ENCODE data around the gene PRICKLE3. TPM values are rescaled to one million over a fixed set of nuclear protein-coding genes. Genes with fewer than 3 reads are reported as not detected.

PRICKLE3 gene
- total RNA-seq, 1 donor from 2014 or later, result 18.9 TPM

DNA sequence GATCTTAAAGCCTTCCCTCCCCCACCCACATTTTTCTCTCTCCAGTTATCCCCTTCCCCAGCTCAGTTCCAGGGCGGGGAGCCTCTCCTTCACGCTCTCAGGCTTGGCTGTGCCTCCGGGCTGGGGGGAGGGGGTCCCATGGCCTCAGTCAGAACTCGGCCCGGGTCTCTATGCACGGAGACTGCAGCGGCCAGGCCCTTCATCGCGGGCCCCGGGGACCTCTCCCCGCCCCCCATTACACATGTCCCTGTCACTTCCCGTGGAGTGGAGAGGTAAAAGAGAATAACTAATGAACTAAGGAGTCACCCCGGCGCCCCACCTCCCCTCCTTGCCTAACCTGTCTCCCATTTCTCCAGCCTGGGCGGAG, 838 bp upstream of the PRICKLE3 start:
- intact Hi-C loops (cut with micrococcal nuclease), result no loop called here

DNA sequence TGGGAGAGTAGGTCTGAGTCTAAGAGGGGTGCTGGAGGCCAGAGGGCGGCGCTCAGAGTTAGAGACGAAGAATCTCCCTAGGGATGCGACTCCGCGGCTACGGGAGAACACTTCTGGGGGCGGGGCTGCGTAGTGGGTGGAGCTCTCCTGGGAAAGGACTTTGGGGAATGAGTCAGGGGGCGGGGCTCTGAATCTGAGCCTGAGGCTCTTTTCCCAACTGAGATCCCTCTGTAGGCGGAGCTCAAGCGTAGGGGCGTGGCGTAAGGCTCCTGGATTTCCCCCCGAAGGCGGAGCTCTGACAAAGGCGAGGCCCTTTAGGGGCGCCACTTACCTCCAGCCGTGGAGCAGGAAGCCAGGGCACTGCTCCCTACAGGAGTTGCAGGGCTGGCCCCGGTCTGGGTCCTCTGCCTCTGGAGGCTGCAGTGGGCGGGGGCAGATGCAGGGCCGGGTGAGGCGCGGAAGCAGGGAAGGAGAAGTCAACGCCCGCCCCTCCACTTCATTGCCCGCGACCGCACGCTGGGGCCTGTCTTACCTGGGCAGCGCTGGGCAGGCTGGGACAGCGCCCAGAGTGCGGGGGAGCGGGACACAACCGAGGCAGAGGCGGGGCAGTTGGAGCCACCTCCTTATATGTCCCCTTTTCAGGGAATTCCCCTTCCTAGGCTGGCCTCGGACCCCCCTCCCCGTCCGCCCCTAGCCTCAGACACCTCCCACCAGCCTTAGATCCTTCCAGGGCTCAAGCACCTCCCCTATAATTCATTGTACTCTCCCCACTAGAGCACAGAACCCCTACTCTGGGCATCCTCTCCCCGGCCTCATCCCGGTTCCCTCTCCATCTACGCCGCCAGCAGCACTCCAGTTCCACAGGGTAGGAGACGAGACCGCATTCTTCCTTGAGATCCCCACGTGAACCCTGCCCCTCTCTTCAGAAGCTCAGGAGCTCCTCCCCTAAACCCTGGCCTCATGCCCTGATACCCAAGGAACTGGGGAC, 1.6 kb downstream of the PRICKLE3 start:
- intact Hi-C loops (cut with micrococcal nuclease), result no loop called here

DNA sequence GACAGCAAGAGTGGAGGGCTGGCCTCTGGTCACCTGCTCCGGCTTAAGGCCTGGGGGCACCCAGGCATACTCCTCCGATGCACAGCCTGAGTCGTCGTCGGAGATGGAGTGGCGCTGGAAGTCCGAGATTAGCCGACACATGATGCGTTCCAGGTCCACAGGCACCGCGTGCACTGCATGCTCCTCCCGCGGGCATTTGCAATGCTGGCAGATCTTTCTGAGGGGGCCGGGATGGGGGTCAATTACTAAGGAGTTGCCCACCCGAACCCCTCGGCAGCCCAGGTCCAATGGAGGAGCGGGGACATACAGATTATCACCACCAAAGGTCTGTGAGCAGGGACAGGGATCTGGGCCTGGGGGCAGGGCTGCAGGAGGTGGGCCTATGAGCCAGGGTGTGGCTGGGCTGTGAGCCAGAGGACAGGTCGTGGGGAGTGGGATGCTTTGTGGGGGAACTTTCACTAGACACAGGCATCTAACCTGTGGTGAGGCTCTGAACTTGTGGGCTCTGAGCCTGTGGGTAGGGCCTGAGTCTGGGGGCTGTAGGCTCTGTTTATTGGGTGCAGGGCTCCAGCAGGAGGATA, 2.4 kb downstream of the PRICKLE3 start:
- intact Hi-C loops (cut with micrococcal nuclease), result no loop called here

DNA sequence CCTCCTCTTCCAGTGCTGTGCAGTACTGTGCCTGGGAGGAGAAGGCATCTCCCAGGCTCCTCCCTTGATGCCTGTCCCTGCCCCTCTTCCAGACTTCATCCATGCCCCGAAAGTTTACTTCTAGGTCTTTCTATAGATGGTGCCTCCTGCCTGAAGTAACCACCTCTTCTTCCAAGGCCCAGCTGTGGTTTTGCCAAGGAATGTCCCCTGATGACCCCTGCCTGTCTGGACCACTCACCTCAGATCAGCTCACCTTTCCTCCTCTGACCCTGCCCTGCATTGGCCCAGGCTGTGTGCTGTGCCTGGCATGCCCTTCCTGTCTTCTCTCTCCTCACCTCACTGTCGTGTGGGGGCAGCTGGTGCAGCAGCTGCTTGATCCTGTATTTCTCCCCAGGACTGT, 6.8 kb downstream of the PRICKLE3 start:
- intact Hi-C loops (cut with micrococcal nuclease), result no loop called here

DNA sequence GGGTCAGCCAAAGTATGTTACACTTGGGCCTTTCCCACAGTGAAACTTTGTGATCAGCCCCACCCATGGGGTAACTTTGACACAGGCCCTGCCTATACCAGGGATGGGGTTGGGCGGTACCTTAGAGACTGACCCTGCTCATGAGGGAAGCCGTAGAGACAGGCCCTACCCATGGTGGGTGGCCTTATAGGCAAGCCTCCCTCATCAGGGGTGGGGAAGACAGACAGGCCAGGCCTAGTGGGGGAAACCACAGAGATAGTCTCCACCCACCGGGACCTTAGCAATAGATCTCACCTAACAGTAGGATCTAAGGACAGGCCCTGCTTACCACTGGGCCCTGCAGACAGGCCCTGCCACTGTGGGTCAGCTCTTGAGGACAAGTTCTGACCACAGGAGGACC, 7.6 kb downstream of the PRICKLE3 start:
- intact Hi-C loops (cut with micrococcal nuclease), result no loop called here

DNA sequence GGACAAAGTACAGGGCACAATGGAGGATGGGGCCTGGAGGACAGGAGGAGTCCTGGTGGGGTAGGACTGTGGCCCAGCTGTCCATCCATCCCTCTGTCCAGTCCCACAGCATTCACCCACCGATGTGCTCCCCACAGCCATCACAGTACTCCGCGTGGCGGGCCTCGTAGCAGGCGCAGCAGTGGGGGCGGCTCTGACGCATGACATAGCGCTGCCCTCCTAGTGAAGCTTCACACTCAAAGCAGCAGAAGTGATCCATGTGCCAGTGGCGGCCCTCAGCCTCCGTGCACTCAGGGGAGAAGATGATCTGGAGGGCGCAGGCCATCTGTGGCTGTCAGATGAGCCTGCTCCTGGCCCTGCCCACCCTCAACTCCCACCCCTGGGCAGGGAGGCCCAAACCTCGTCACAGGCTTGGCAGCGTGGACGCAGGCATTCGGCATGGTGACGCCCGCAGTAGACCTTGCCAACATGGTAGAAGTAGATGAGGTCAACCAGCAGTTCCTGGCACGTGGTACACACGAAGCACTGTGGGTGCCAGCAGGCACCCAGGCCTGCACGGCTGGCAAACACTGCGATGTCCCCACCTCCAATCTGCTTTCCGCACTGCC, 8.2 kb downstream of the PRICKLE3 start:
- intact Hi-C loops (cut with micrococcal nuclease), result no loop called here

DNA sequence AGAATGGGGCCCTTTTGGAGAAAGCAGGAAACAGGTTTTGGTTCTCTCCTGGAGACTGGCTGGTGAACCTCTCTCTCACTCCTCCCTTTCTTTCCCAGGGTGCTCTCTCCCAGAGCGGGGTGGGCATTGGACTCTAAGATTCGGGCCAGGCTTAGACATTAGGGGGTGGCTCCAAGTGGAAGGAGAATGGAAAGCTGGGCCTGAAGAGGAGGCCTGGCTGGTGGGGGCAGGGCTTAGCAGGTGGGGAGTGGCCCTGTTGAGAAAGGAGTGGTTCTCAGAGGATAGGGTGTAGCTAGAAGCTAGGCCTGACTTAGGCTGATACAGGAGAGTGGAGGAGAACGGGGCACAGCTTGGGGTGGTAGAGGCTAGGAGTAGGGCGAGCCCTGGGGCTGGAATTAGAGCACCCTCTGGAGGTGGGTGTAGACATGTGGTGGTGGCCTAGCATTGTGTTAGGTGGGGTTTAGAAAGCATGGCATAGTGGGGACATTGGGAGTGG, 8.8 kb downstream of the PRICKLE3 start:
- intact Hi-C loops (cut with micrococcal nuclease), result no loop called here

DNA sequence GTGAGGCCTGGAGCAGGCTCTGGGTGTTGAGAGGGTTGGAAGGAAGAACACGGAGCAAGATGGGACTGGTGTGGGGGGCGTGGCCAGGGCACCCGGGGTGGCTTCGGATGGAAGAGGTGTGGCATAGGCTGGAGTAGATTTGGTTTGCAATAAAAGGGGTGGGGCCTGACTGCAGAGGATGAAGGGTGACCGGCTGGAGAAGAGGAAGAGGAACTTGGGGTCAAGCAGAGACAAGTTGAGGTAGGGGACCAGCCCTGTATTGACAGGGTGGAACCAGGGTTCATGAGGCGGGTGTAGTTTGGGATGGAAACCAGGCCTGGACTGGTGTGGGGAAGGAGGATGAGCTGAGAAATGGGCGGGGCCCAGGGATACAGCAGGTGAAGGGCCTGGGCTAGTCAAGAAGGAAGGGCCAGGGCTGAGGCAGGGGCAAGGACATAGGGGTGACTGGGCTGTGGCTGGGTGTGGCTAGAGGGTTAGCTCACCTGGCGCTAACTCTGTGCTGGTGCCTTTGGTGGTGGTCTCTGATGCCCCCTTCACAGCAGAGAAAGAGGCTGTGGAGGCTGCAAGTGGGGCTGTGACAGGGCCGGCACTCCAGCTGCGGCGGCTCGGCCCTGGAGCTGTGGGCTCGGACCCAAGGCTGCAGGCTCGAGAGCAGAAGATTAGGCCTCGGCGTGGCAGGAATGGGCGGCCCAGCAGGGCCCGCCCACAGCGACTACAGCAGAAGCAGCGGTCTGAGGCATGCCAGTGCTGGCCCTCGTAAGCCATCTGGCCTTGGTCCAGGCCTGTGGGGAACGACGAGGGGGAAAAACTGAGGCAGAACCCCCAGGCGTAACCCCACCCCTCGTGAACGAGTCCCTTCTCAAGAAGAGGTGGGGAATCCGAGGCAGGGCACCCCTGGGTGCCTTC, 9.5 kb downstream of the PRICKLE3 start:
- intact Hi-C loops (cut with micrococcal nuclease), result no loop called here

DNA sequence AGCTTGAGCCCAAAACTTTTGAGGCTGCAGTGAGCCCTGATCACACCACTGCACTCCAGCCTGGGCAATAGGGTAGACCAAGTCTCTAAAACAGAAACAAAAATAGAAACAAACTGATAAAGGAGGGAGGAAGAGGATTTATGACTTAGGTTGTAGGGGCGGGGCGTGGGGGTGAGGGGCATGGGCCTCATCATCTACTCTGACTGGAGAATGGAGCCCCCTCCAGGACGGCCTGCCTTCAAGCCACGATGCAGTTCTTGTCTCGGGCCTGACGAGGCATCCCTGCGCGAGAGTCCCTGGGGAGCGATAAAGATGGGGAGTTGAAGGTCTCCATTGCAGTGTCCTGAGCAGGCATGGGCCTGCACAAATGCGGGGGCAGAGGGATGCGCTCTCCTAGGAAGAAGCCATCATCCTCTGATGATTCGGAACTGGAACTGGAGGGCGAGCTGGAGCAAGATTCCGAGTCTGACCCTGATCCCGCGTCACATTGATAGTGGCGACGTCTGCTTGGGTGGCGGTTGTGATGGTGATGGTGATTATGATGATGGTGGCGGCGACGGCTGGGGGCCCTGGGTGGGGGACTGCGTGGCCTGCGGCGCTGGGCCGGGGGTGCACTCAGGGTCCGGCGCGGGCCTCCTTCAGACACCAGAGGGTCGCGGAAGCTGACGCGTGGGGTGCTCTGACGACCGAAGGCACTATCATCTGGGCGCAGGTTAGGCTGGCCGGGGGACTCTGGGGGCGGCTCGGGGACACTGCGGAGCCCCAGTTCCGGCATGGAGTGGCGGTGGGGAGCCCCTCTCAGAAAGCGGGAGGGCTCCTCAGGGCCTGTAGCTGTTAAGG, 10.5 kb downstream of the PRICKLE3 start:
- intact Hi-C loops (cut with micrococcal nuclease), result no loop called here

DNA sequence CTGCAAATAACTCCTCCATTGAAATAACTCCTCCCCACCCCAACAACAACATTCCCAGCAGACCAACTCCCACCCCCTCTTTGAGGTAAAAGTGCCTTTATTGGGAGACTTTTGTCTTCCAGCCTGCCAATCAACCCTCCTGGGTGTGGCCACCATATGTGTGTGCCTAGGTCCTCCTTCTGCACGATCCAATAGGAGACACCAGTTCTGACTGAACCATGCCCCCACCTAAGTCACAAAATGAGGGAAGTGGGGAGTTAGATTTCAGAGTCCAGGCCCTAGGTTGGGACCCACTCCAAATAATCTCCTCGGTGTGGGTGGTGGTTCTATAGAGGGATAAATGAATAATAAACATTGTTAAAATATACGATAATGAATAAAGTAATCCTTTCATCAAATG, 11.4 kb downstream of the PRICKLE3 start:
- intact Hi-C loops (cut with micrococcal nuclease), result loop anchor here (5.0 kb wide), 1 partner anchor 58 kb away; the partner anchor contains the start of gene CACNA1F

DNA sequence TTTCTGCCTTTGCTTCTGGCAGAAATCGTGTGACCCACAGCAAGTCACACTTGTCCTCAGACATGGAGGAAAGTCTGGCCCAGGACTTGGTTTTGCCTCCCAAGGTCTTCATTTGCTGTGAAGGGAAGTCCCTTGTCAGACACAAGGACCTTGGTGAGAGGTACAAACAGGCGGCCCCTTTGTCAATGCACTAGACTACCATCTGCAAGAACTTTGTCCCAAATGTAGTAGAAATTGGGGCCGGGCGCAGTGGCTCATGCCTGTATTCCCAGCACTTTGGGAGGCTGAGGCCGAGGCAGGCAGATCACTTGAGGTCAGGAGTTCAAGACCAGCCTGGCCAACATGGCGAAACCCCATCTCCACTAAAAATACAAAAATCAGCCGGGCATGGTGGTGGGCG, 12.6 kb downstream of the PRICKLE3 start:
- intact Hi-C loops (cut with micrococcal nuclease), result loop anchor here (2.0 to 5.0 kb wide), 2 partner anchors 51 to 59 kb away; partner anchors contain the start of genes CACNA1F and GPKOW

DNA sequence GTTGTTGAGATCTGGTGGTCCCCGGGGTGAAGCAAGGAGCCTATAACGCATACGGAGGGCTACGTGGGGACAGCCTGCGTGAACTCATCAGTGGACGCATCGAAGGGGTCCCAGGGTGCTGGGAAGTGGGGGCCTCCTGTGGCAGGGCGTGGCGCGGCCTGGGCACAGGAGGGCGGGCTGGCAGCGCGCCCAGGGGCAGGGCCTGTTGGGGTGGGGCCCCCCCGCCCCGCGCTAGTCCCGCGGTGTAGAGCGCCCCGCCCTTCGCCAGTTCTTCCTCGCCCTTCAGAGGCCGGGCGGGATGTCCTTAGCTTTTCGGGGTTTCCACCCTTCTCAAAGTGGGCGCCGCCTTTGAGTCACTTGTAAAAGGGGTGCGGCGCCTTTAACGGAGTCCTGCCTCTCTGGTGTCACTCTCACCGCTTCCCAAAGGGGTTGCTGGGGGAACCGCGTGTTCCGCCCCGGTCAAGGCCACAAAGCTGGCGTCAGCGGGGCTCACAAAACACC, 13.8 kb downstream of the PRICKLE3 start:
- intact Hi-C loops (cut with micrococcal nuclease), result loop anchor here (1.0 to 5.0 kb wide), 5 partner anchors 8 to 60 kb away; partner anchors contain the start of genes CACNA1F, GPKOW and PRICKLE3

DNA sequence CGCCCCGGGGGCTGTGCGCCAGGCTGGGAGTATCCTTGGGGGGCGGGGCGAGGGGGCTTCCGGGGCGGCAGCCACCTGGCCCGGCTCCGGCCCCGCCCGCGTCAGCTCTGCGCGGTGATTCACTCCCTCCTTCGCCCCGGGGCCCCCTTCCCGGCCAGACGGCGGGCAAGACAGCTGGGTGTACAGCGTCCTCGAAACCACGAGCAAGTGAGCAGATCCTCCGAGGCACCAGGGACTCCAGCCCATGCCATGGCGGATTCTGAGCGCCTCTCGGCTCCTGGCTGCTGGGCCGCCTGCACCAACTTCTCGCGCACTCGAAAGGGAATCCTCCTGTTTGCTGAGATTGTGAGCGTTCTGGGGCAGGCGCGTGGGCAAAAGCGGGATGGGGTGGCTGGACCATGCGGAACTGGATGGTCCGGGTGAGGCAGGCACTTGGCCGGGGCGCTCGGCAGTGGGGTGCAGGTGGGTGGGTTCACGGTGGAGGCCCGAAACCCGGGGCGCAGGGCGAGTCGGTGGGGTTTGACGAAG, 14.4 kb downstream of the PRICKLE3 start, which contains the start of gene PLP2:
PLP2 (plus strand) TSS at position 147 of the 528 bp plus-strand sequence; CDS start at position 250, 103 bp downstream.
- intact Hi-C loops (cut with micrococcal nuclease), result loop anchor here (1.0 to 5.0 kb wide), 5 partner anchors 8 to 60 kb away; partner anchors contain the start of genes CACNA1F, GPKOW and PRICKLE3

DNA sequence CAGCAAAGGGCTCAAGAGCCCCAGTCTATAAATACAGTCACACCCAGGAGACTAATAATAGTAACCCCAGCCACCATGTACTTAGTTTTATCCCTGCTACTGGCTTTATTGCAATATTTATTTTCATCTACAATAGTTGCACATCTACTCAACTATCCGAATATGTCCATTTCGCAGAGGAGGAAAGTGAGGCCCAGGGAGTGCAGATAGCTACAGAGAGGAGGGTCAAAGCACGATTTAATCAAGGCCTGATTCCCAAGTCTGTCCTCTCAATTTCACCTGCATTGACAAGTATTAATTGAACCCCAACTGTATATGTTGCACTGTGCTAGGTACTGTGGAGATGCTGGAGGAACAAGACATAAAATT, 18.4 kb downstream of the PRICKLE3 start:
- intact Hi-C loops (cut with micrococcal nuclease), result loop anchor here (5.0 kb wide), 1 partner anchor 250 kb away; the partner anchor contains the start of gene PIM2

DNA sequence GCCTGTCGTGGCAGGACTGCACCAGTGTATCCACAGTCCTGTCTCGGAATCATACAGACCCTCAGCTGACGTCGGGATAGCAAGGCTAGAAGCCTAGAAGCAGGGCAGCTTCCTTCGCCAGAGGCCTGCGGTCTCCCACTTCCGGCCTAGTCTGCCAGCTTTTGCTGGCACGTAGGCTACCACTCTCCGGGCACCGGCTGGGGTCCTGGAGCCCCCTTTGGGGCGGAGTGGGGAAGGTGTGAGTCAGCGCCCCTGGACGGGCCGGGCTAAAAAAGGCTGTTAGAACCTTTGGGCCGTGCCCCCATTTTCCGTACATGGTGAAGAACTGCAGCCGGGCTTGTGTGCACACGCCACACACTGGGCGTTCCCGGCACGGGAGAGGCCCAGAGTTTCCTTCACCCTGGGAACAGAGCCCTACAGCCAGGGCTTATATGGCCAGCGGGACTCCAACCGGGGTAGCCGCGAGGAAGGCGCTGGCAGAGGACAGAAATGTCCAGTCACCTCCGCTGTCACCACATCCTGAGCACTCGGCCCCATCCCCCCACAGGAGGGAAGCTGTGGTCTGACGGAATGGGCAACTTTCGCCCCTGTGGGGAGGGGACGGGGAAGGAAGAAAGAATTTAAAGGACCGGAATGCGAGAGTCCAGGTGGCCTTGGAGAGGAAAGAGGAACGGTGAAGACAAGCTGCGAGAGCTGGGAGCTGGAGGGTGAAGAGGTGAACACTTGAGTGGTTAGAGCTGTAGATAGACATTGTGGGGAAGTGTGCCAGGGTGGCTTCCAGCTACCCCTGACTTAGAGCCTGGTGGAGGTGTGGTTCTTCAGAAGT, 19.0 kb downstream of the PRICKLE3 start:
- intact Hi-C loops (cut with micrococcal nuclease), result loop anchor here (1.0 to 5.0 kb wide), 3 partner anchors 12 to 250 kb away; partner anchors contain the start of gene PIM2

DNA sequence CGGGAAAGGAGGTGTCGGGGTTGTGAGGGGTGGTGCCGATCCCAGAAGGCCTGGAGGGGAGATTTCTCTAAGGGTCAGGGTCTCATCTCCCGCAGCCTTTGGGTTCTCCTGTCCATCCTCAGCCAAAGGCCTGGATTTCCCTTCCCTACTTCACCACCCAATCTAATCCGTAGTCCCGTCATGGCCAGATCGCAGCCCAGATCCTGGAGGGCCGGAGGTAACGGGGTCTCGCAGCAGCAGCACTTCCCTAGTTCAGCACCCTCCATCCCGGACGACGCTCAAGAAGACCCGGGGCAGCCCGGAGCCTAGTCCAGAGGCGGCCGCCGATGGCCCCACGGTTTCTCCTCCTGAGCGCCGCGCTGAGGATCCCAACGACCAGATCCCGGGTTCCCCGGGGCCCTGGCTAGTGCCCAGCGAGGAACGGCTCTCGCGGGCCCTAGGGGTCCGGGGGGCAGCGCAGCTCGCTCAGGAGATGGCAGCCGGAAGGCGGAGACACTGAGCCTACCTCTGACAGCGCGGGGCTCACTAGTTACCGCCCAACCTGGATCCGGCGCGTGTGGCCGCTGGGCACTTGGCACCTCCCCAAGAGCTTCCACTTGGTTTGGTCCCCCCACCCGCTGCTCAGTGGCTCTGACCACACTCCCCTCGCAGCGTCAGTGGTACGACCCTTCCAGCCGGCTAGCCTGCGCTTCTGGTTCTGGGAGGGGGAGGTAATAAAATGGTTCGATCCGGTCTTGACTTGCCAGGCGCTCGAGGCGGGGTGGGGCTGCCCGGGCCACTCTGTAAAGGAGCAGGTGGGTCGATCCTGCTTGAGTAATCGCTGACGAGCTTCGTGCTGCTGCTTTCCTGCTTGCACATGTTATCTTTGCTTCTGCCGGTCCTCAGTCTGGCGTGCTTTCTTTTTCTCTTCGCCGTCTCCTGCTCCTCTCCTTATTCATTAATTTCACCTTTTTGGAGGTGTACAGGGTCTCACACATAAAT, 20.0 kb downstream of the PRICKLE3 start:
- intact Hi-C loops (cut with micrococcal nuclease), result loop anchor here (1.0 to 5.0 kb wide), 3 partner anchors 11 to 249 kb away; partner anchors contain the start of gene PIM2

Data from T-helper 1 cell treated with Interleukin-12 subunit alpha and Interleukin-12 subunit beta and Interleukin-4 antibody, amounts not matched to agents 30 ng/mL and 1 ng/mL, for 36 hours (primary cell).